Measurements from ENCODE around the gene SLC51B.

DNA sequence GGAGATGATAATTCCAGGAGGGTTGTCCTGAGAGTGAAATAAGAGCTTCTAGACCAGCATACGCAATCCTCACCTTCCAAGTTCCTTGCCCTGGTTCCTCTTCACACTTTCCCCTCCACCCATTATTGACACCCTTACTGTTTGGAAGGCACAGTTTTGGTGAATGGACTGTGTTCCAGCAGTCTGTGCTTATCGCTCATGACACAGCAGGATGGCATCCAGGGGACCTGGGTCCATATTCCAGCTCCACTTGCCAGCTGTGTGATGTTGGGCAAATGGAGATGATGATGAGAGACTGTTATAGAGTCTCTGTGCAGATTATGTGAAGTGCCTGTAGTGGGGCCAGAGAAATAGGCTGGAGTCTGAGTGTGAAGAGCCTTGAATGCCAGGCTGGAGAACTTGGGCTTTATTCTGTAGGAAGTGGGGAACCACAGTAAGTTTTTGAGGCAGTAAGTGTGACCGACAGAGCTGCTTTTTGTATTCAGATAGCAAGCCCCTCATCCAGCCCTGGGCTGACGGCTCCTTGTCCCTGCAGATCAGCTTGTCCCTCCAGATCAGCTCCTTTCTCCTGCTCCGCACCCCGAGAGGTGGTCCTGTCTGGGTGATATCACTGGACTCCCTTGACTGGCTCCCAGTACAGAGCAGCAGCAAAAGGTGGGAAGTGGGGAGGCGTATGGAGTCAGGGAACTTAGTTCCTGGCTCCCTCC is 39.5 kb downstream of the SLC51B start:
- TF ChIP-seq CTCF (IDR thresholded peaks at IDR 0.05 in 4 of 5, conservative IDR thresholded peaks at IDR 0.05 in 1 of 5) = no peak
- no peak for TF ChIP-seq POLR2A (IDR thresholded peaks at IDR 0.05)
